GM10248 (cell line): ENCODE results near the gene EHBP1L1.

Experiments used
- CTCF ChIA-PET: fragments of 300-600 bp; sonication (Branson Sonifier 250); formaldehyde crosslinking; extraction: SDS; loops from one replicate; lab custom pipeline; 2021; ENCODE audit warnings: antibody characterized with exemption; lab: Yijun Ruan, JAX
- POLR2A ChIA-PET: fragments of 350-650 bp; sonication (Branson Sonifier 250); formaldehyde crosslinking; extraction: SDS; loops from one replicate; lab custom pipeline; 2020; ENCODE audit warnings: antibody characterized with exemption; lab: Yijun Ruan, JAX
- DNase-seq: peaks from one replicate; pipeline ENCODE4 v3.0.0; 2012; ENCODE audit errors: extremely low spot score
- TF ChIP-seq, protein P1 (sequence below): IDR thresholded peaks from 2 replicates; pipeline ENCODE4 v1.5.1; 2012; ENCODE audit warnings: mild to moderate bottlenecking, low read depth; ENCODE audit errors: extremely low read depth, missing control alignments, control extremely low read depth

The EHBP1L1 gene

DNA sequence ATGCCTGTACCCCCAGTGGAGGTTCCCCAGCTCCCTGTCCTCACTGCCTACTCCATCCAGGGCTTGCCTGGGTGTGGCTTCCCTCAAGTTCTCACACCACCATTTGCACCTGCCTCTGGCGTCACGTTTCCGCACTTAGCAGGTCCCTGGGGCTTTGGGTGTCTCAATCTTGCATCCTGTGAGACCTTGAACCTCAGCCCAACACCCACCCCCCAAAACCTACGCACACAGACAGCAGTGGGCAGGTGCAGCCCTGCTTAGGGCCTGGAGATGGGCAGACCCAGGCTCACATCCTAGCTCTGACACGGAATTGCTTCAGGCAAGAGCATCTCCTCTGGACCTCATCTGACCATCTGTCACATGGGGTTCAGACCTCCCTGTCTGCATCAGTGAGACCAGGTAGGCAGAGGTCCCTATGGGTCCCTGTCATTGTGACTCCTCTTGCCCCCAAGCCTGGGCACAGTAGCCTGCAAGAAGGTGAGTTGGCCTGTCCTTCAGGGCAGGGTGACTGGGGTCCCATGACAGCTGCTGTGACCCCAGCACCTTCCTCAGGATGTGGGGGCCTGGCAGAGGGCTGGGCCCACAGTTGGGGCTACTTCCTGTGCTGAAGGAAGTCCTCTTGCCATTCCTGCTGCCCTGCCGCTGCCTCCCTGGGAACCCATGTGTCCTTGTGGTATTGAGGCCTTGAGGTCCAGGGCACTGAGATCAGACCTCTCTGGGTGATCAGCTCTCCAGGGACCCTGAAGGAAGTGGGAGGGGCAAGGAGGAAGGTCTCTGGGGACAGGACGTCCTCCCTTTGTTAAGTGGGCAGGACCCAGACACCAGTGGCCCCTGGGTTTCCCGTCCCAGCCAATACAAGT is 64.0 kb downstream of the EHBP1L1 start:
- peak; percentile 79 for DNase-seq
- TF ChIP-seq, protein P1, sequence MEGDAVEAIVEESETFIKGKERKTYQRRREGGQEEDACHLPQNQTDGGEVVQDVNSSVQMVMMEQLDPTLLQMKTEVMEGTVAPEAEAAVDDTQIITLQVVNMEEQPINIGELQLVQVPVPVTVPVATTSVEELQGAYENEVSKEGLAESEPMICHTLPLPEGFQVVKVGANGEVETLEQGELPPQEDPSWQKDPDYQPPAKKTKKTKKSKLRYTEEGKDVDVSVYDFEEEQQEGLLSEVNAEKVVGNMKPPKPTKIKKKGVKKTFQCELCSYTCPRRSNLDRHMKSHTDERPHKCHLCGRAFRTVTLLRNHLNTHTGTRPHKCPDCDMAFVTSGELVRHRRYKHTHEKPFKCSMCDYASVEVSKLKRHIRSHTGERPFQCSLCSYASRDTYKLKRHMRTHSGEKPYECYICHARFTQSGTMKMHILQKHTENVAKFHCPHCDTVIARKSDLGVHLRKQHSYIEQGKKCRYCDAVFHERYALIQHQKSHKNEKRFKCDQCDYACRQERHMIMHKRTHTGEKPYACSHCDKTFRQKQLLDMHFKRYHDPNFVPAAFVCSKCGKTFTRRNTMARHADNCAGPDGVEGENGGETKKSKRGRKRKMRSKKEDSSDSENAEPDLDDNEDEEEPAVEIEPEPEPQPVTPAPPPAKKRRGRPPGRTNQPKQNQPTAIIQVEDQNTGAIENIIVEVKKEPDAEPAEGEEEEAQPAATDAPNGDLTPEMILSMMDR, result no peak
- ChIA-PET POLR2A (interaction anchor here (0.9 to 5.2 kb wide), 3 partner anchors 9 to 52 kb away, joined by 3 to 31 read pairs (median 3); no protein-coding TSS in a partner anchor), CTCF (interaction anchor here (1.0 to 5.7 kb wide), 10 partner anchors 9 to 250 kb away, joined by 3 to 54 read pairs (median 6); partner anchors contain the start of genes KAT5 and RELA)

DNA sequence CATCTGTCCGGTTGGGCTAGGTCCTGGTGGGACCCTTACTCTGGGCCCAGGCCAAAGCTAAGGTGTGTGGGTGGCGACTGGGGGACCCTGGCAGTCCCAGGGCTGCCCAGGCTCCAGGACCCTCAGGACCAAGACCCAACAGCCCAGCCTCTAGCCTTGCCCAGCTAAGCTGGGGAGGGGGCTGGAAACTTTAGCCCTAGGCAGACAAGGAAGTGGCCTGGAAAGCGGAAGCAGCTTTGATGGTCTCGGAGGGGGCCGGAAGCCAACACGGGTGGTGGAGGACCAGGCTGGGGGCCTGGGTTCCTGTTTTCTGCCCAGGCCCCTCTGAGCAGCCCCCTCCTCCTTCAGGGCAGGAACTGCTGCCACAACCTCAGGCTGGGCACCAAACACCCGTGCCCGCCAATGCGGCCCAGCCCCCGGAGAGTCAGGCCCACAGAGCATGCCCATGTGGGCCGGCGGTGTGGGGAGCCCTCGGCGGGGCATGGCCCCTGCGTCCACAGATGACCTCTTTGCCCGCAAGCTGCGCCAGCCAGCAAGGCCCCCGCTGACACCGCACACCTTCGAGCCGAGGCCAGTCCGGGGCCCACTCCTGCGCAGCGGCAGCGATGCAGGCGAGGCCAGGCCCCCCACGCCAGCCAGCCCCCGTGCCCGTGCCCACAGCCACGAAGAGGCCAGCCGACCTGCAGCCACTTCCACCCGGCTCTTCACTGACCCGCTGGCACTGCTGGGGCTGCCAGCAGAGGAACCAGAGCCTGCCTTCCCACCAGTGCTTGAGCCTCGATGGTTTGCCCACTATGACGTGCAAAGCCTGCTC is 64.8 kb downstream of the EHBP1L1 start:
- DNase-seq, result no peak
- TF ChIP-seq, protein P1, result no peak
- ChIA-PET CTCF (interaction anchor here (1.0 to 5.7 kb wide), 4 partner anchors 8 to 249 kb away, joined by 3 to 54 read pairs (median 4); no protein-coding TSS in a partner anchor), POLR2A (interaction anchor here (5.2 kb wide), 1 partner anchor 12 kb away, joined by 31 read pairs; no protein-coding TSS in a partner anchor)

DNA sequence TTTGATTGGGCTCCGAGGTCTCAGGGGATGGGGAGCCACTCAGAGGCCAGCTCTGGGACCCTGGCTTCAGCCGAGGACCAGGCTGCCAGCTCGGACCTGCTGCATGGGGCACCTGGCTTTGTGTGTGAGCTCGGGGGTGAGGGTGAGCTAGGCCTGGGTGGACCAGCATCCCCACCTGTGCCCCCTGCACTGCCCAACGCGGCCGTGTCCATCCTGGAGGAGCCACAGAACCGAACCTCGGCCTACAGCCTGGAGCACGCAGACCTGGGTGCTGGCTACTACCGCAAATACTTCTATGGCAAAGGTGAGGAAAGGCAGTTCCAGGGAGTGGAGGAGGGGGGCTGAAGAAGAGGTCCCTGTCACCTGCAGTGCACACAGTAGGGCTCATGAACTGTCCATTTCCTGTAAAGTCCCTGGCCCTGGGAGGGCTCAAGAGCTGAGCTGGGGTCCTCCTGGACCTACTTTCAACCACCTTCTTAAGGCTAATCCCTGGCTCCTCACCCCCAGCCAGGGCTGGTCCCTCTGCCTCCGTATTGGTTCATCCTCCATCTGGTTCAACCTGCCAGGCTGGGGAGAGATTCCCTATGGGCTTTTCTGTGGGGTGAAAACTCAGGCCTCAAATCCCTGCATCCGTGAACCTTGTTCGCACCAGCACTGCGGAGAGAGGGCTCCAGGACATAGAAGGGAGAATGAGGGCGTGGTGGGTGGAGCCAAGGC is 65.6 kb downstream of the EHBP1L1 start:
- ChIA-PET CTCF (interaction anchor here (1.5 to 5.7 kb wide), 3 partner anchors 8 to 101 kb away, joined by 3 to 54 read pairs (median 6); no protein-coding TSS in a partner anchor), POLR2A (interaction anchor here (5.2 kb wide), 1 partner anchor 11 kb away, joined by 31 read pairs; no protein-coding TSS in a partner anchor)
- no peak for DNase-seq
- TF ChIP-seq, protein P1, result no peak
